Lung (tissue), 12 donors: Measurements from ENCODE around the gene UBL5. TPM values are rescaled to one million over a fixed set of nuclear protein-coding genes. Genes with fewer than 3 reads are reported as not detected.
"Not testable (repeated sequence)": the region's sequence is repeated elsewhere in the genome, so short reads cannot be mapped to it uniquely, and the experiment has no call there.

Experiments
- ATAC-seq: fragments of 200-7000 bp; cut with Tn5 transposase; one replicate; pipeline ENCODE4 v1.9.1; 2020; ENCODE audit warnings: moderate number of reproducible peaks; ENCODE audit not compliant: insufficient read depth, low FRiP score
- DNase-seq, 3 donors: peaks; one replicate each; pipeline ENCODE4 v3.0.0-alpha.2; 2013 to 2017
- H3K27ac ChIP-seq, 2 donors: one replicate each; pipeline ENCODE4 v1.5.1; 2013; ENCODE audit warnings: mild to moderate bottlenecking in 2 of 2, moderate library complexity in 2 of 2, control low read depth in 1 of 2, inconsistent platforms in 1 of 2, low read depth in 1 of 2, low read length in 1 of 2
- H3K27me3 ChIP-seq, 3 donors: one replicate each; pipeline ENCODE4 v1.5.1; 2013; ENCODE audit warnings: low read length in 2 of 3; ENCODE audit not compliant: control insufficient read depth in 3 of 3, insufficient read depth in 3 of 3
- H3K36me3 ChIP-seq, 4 donors: one replicate each; pipeline ENCODE4 v1.5.1; 2013; ENCODE audit warnings: low read length in 4 of 4, mild to moderate bottlenecking in 1 of 4, moderate library complexity in 1 of 4; ENCODE audit not compliant: control insufficient read depth in 4 of 4, insufficient read depth in 4 of 4
- H3K4me1 ChIP-seq, 5 donors: one replicate each; pipeline ENCODE4 v1.5.1; 2013; ENCODE audit warnings: low read length in 5 of 5, mild to moderate bottlenecking in 2 of 5, moderate library complexity in 1 of 5; ENCODE audit not compliant: control insufficient read depth in 5 of 5, insufficient read depth in 5 of 5
- H3K4me3 ChIP-seq: one replicate; pipeline ENCODE4 v1.5.1; 2013; ENCODE audit warnings: mild to moderate bottlenecking, control low read depth, moderate library complexity
- H3K9ac ChIP-seq, 2 donors: one replicate each; pipeline ENCODE4 v1.5.1; 2013; ENCODE audit warnings: low read length in 2 of 2, control low read depth in 1 of 2; ENCODE audit not compliant: insufficient read depth in 1 of 2
- H3K9me3 ChIP-seq, 4 donors: one replicate each; pipeline ENCODE4 v1.5.1; 2013; ENCODE audit warnings: low read length in 3 of 4, mild to moderate bottlenecking in 1 of 4, moderate library complexity in 1 of 4; ENCODE audit not compliant: control insufficient read depth in 4 of 4, insufficient read depth in 3 of 4
- CTCF ChIP-seq: IDR thresholded peaks from 2 replicates; pipeline ENCODE4 v1.5.1; 2012; ENCODE audit warnings: mild to moderate bottlenecking; ENCODE audit errors: control extremely low read depth, extremely low read depth
- WGBS, 2 donors: extraction: QIAGEN DNeasy Blood & Tissue Kit; methylation state at CpG; one replicate each; pipeline ENCODE4 v1.1.7; 2013; 5-methylcytosine and 5-hydroxymethylcytosine counted together
- polyA plus RNA-seq, 2 donors: library from polyadenylated mRNA; stranded (reverse); fragments of 200-250 nt; gene quantifications; one replicate each; pipeline ENCODE4 v1.2.1, GENCODE V29; 2013
- total RNA-seq, 2 donors: library from RNA; depleted of rRNA in 1 of 2; stranded (reverse); fragments of >200 nt in 1 of 2; gene quantifications; one replicate each; pipeline ENCODE4 v1.2.1, GENCODE V29; 2014 to 2021
- donor health status: control.
- donor health status: control.
- donor health status: Bipolar disorder and iron deficiency.
- donor health status: healthy.
- donor health status: DM: yes; HTN: yes; CAD: no.

UBL5 gene
- total and polyA plus RNA-seq, 4 donors = 102 to 1,378 (median 436) TPM

GRCh38 chr19:9818734-9819595 lies 8.8 kb upstream of the UBL5 start, which contains the start of gene FBXL12:
TSS of gene FBXL12 (minus strand) at chr19:9819079. CDS start at chr19:9818813, 266 bp downstream.
- WGBS, 2 donors = 0 to 1% methylated on average over 82 of the region's 82 CpGs
- peaks cover 0 to 2% (median 0%) of the 10 kb centered on the region in 4 donors for H3K9me3 ChIP-seq
- ATAC-seq = peak; percentile 95
- peak within 1 kb of the TSS; percentile 96 for H3K4me3 ChIP-seq
- no peak for TF ChIP-seq CTCF
- peaks cover 0 to 4% (median 1%) of the 10 kb centered on the region in 4 donors for H3K36me3 ChIP-seq
- peak within 1 kb of the TSS; percentile 73 to 93 for H3K9ac ChIP-seq
- H3K27ac ChIP-seq = peak within 1 kb of the TSS; percentile 94 to 99
- H3K4me1 ChIP-seq = peaks cover 0 to 14% (median 6%) of the 10 kb centered on the region in 5 donors
- H3K27me3 ChIP-seq = no peaks in the 10 kb centered on the region
- DNase-seq = peak; percentile 100

- H3K27ac ChIP-seq = peak overlapping the region; percentile 41 to 87
- H3K4me1 ChIP-seq = peaks cover 0 to 14% (median 6%) of the 10 kb centered on the region in 5 donors
- WGBS, 2 donors = 0 to 1% methylated on average over 21 of the region's 21 CpGs
- H3K27me3 ChIP-seq = no peaks in the 10 kb centered on the region
- H3K9ac ChIP-seq = peak overlapping the region in 1 of 2 donors; percentile 23
- ATAC-seq (no peak), DNase-seq (no peak)
- peaks cover 0 to 4% (median 1%) of the 10 kb centered on the region in 4 donors for H3K36me3 ChIP-seq
- peaks cover 0 to 2% (median 0%) of the 10 kb centered on the region in 4 donors for H3K9me3 ChIP-seq
- H3K4me3 ChIP-seq = peak overlapping the region; percentile 34
- no peak for TF ChIP-seq CTCF
Observed at GRCh38 chr19:9819596-9819909, 8.2 kb upstream of the UBL5 start.

- DNase-seq, H3K36me3 ChIP-seq, ATAC-seq, H3K9ac ChIP-seq, H3K9me3 ChIP-seq, H3K27me3 ChIP-seq, H3K4me3 ChIP-seq: not testable (repeated sequence)
- Histone ChIP-seq H3K4me1 (peaks cover 0 to 14% (median 6%) of the 10 kb centered on the region in 5 donors), H3K27ac (peak overlapping the region; percentile 41 to 87)
- 95 to 97% methylated on average over 8 of the region's 8 CpGs for WGBS, 2 donors
Observed at GRCh38 chr19:9820034-9820433, 7.7 kb upstream of the UBL5 start.

GRCh38 chr19:9823816-9824215 lies 3.9 kb upstream of the UBL5 start:
- Histone ChIP-seq H3K9me3 (no peaks in the 10 kb centered on the region), H3K27ac (no peak overlapping the region), H3K4me1 (peaks cover 4 to 12% (median 11%) of the 10 kb centered on the region in 5 donors), H3K36me3 (peaks cover 0 to 5% (median 3%) of the 10 kb centered on the region in 4 donors), H3K27me3 (no peaks in the 10 kb centered on the region), H3K9ac (no peak overlapping the region), H3K4me3 (no peak overlapping the region)
- ATAC-seq (no peak), DNase-seq (no peak)
- WGBS, 2 donors = 94 to 98% methylated on average over 5 of the region's 5 CpGs
- TF ChIP-seq CTCF = no peak
